A673 (cell line): ENCODE results near the gene SLC39A9.

Experiments used
- CTCF ChIP-seq: fragments of 300-800, 200-600 bp; sonication (generic); conservative IDR thresholded peaks from 2 replicates; pipeline ENCODE4 v1.5.1; 2017; ENCODE audit warnings: low read depth, mild to moderate bottlenecking, antibody characterized with exemption, low read length, moderate library complexity, mixed read lengths
- EZH2 ChIP-seq: fragments of 200-600 bp; sonication (generic); IDR thresholded peaks from 2 replicates; pipeline ENCODE4 v1.6.1; 2017; ENCODE audit warnings: borderline replicate concordance, low read depth, mild to moderate bottlenecking, mixed read lengths, antibody characterized with exemption, low read length; ENCODE audit not compliant: poor library complexity, severe bottlenecking

DNA sequence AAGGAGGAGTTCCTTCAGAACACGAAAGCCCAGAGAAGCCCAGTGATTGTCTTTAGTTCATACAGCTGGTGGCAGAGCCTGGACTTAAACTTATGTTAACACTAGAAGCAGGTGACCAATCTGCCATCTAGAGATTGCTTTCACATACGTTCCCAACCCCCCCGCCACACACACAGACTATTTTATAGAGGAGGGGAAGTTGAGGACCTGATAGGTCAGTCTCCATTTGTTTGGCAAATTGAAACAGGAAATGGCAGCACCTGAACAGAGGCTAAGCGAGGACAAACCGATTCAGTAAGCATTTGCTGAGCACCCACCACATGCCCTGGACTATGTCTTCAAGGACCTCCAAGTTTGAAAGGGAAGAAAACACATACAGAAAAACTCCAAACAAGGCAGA lies 81.2 kb downstream of the SLC39A9 start:
- no peak for TF ChIP-seq CTCF
- no peak for TF ChIP-seq EZH2
